Mesendoderm (in vitro differentiated cells): ENCODE data around the gene PLOD3.

Source experiments
- DNase-seq: peaks from one replicate; pipeline ENCODE4 v3.0.0; 2013
- H2AK5ac ChIP-seq: 2 replicates; pipeline ENCODE4 v1.6.1; 2013; ENCODE audit warnings: low read length, inconsistent platforms
- H2BK120ac ChIP-seq: 2 replicates; pipeline ENCODE4 v1.6.1; 2013; ENCODE audit warnings: low read depth, mild to moderate bottlenecking, low read length, moderate library complexity, mixed read lengths
- H2BK15ac ChIP-seq: replicated peaks from 2 replicates; pipeline ENCODE4 v1.6.1; 2013; ENCODE audit warnings: low read depth, mild to moderate bottlenecking, moderate library complexity
- H2BK5ac ChIP-seq: 2 replicates; pipeline ENCODE4 v1.6.1; 2013; ENCODE audit warnings: low read length, inconsistent platforms
- H3K18ac ChIP-seq: 2 replicates; pipeline ENCODE4 v1.6.1; 2013; ENCODE audit warnings: mild to moderate bottlenecking, low read length, mixed read lengths
- H3K23ac ChIP-seq: one replicate; pipeline ENCODE4 v1.6.1; 2013; ENCODE audit warnings: low read length
- H3K27ac ChIP-seq: 2 replicates; pipeline ENCODE4 v1.5.1; 2013; ENCODE audit warnings: low read depth, mild to moderate bottlenecking, inconsistent platforms, low read length, moderate library complexity
- H3K27me3 ChIP-seq: 2 replicates; pipeline ENCODE4 v1.6.1; 2013; ENCODE audit warnings: low read length, control low read depth, mild to moderate bottlenecking, inconsistent platforms; ENCODE audit not compliant: insufficient read depth, poor library complexity
- H3K36me3 ChIP-seq: 2 replicates; pipeline ENCODE4 v1.6.1; 2013; ENCODE audit warnings: low read length, inconsistent platforms; ENCODE audit not compliant: control insufficient read depth, insufficient read depth
- H3K4ac ChIP-seq: one replicate; pipeline ENCODE4 v1.6.1; 2013; ENCODE audit warnings: low read depth, mild to moderate bottlenecking, low read length, moderate library complexity
- H3K4me1 ChIP-seq: 2 replicates; pipeline ENCODE4 v1.6.1; 2013; ENCODE audit warnings: low read depth, low read length, inconsistent platforms; ENCODE audit not compliant: control insufficient read depth
- H3K4me2 ChIP-seq: 2 replicates; pipeline ENCODE4 v1.6.1; 2013; ENCODE audit warnings: low read length
- H3K4me3 ChIP-seq: 2 replicates; pipeline ENCODE4 v1.5.1; 2013; ENCODE audit warnings: mild to moderate bottlenecking, low read length
- H3K56ac ChIP-seq: one replicate; pipeline ENCODE4 v1.6.1; 2013; ENCODE audit warnings: low read length
- H3K79me1 ChIP-seq: 2 replicates; pipeline ENCODE4 v1.6.1; 2013; ENCODE audit warnings: low read length, inconsistent platforms
- H3K79me2 ChIP-seq: 2 replicates; pipeline ENCODE4 v1.6.1; 2013; ENCODE audit warnings: mild to moderate bottlenecking, low read length; ENCODE audit not compliant: control insufficient read depth, insufficient read depth
- H3K9ac ChIP-seq: 2 replicates; pipeline ENCODE4 v1.6.1; 2013; ENCODE audit warnings: low read length, inconsistent platforms
- H4K5ac ChIP-seq: one replicate; pipeline ENCODE4 v1.6.1; 2013; ENCODE audit warnings: low read length
- H4K8ac ChIP-seq: one replicate; pipeline ENCODE4 v1.6.1; 2013; ENCODE audit warnings: low read depth, mild to moderate bottlenecking, control low read depth, low read length, moderate library complexity
- WGBS: extraction: QIAGEN DNeasy Blood & Tissue Kit; methylation state at CpG from one replicate; pipeline ENCODE4 v1.1.7; 2013; ENCODE audit warnings: low lambda C conversion rate, missing lambda C conversion rate; ENCODE audit not compliant: insufficient coverage; ENCODE audit errors: extremely low coverage; 5-methylcytosine and 5-hydroxymethylcytosine counted together

Gene PLOD3

DNA sequence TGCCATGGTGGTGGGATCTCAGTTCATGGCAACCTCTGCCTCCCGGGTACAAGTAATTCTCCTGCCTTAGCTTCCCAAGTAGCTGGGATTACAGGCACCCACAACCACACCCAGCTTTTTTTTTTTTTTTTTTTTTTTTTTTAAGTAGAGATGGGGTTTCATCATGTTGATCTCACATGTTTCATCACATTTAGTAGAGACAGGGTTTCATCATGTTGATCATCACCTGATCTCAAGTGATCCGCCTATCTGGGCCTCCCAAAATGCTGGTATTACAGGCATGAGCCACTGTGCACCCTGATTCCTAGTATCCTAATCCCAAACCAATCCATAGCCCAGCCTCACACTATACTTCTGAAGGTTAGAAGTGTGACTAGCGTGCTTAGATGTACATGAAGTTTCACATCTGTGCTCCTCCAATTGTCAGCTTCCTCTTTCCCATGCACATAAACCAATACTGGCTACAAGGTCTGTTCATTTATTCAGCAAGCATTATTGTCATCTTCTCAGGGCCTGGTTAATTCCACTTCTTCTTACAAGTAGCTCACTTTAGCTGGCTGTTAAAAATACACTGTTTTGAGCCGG is 30.4 kb downstream of the PLOD3 start:
- WGBS, result no CpG with 5 or more reads among the region's 4 CpGs

DNA sequence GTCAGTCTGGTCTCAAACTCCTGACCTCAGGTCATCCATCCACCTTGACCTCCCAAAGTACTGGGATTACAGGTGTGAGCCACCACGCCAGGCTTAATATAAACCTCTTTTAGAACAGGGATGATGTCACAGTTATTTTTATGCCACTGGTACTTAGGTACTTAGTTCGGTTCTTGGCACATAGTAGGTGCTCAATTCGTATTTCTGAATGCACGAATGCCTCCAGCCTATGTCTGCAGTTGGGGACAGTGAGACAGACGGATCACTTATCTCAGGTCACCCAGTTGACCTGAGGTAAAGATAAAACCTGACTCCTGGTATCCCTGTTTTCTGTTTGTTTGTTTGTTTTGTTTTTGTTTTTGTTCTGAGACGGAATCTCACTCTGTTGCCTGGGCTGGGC is 31.2 kb downstream of the PLOD3 start:
- no peak overlapping the region for H2AK5ac ChIP-seq
- H3K36me3 ChIP-seq, result no peaks in the 10 kb centered on the region
- H3K4ac ChIP-seq, result no peak overlapping the region
- no peak overlapping the region for H4K8ac ChIP-seq
- no peaks in the 10 kb centered on the region for H3K79me2 ChIP-seq
- H3K79me1 ChIP-seq, result no peaks in the 10 kb centered on the region
- no peak overlapping the region for H3K56ac ChIP-seq
- H3K27ac ChIP-seq, result no peak overlapping the region
- no peak overlapping the region for H4K5ac ChIP-seq
- no peaks in the 10 kb centered on the region for H3K27me3 ChIP-seq
- no peak overlapping the region for H2BK120ac ChIP-seq
- no peak overlapping the region for H3K4me3 ChIP-seq
- H2BK5ac ChIP-seq, result no peak overlapping the region
- no peak overlapping the region for H3K23ac ChIP-seq
- H3K4me1 ChIP-seq, result peaks cover 2% of the 10 kb centered on the region
- no peak for DNase-seq
- WGBS, result no CpG with 5 or more reads among the region's 6 CpGs
- H3K4me2 ChIP-seq, result no peak overlapping the region
- H3K18ac ChIP-seq, result no peak overlapping the region
- H2BK15ac ChIP-seq, result no peak overlapping the region
- no peak overlapping the region for H3K9ac ChIP-seq

More for the DNA sequence above, 30.4 kb downstream of the PLOD3 start:
- Histone ChIP-seq H3K18ac (no peak overlapping the region), H2BK5ac (no peak overlapping the region), H2BK15ac (no peak overlapping the region), H3K79me2 (no peaks in the 10 kb centered on the region), H4K8ac (no peak overlapping the region), H3K4ac (no peak overlapping the region), H4K5ac (no peak overlapping the region), H3K36me3 (no peaks in the 10 kb centered on the region), H3K4me3 (no peak overlapping the region), H2AK5ac (no peak overlapping the region), H3K4me1 (peaks cover 2% of the 10 kb centered on the region), H3K9ac (no peak overlapping the region), H3K27me3 (no peaks in the 10 kb centered on the region), H3K27ac (no peak overlapping the region), H3K23ac (no peak overlapping the region), H3K4me2 (no peak overlapping the region), H2BK120ac (no peak overlapping the region), H3K79me1 (no peaks in the 10 kb centered on the region), H3K56ac (no peak overlapping the region)
- no peak for DNase-seq

DNA sequence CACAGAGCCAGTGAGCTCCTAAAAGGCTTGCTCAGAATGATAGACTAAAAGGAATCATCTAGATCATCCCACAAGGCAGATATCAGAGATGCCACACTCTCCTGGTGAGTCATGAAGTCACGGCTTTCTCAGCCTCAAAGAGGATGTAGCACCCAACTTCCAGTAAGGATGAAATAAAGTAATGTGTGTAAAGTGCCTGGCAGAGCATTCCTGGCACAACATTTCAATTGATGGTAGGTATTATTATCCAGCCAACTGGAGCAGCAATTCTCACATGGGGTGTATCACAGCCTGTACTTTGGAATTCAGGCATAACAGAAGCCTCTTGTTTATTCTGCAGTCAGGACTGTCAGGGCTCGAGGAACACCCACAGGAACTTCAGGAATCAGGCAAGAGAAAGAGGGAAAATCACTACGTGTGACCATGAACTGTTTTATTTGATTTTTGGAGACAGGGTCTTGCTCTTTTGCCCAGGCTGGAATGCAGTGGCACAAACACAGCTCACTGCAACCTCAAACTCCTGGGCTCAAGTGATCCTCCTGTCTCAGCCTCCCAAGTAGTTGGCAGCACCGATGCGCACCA is 32.0 kb downstream of the PLOD3 start:
- Histone ChIP-seq H2BK15ac (no peak overlapping the region), H3K56ac (no peak overlapping the region), H3K4ac (no peak overlapping the region), H2BK5ac (no peak overlapping the region), H3K27ac (no peak overlapping the region), H3K79me1 (no peaks in the 10 kb centered on the region), H3K79me2 (no peaks in the 10 kb centered on the region), H2BK120ac (no peak overlapping the region), H3K4me3 (no peak overlapping the region), H4K5ac (no peak overlapping the region), H2AK5ac (no peak overlapping the region), H3K36me3 (no peaks in the 10 kb centered on the region), H3K4me2 (no peak overlapping the region), H3K9ac (no peak overlapping the region), H3K23ac (no peak overlapping the region), H3K27me3 (peaks cover 5% of the 10 kb centered on the region), H3K18ac (no peak overlapping the region), H3K4me1 (peaks cover 2% of the 10 kb centered on the region), H4K8ac (no peak overlapping the region)
- DNase-seq, result no peak
- WGBS, result no CpG with 5 or more reads among the region's 5 CpGs

DNA sequence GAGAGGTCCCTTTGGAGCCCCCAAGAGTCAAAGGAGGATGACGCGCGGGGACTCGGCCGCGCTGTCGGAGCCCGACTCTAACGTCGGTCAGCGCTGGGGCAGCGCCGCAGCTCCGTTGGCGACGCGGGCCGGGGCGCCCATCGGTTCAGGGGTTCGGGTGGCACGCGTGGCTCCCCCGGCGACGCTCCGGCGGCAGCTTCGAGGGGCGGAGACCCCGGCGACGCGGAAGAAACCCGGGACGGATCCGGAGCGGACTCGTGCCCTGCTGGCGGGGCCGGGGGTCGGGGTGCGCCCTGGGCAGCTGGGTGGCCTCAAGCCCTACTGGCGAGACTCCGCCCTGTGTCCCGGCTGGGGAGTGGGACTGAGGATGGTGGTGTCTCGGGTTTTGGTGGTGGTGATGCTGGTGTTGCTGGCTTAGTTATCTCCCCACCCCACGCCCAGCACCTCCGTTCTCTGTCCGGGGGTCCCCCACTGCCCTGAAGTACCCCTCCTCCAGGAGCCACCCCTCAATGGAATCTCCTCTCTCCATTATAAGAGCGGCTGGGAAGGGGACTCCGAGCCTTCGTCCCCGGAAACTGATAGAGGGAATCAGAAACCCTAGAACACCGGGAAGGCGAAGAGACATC is 37.1 kb downstream of the PLOD3 start, which contains the start of gene NAT16:
NAT16 (minus strand) TSS at position 164 of the 626 bp plus-strand sequence. CDS start 5,486 bp downstream, outside the sequence.
- Histone ChIP-seq H2BK120ac (no peak within 1 kb of the TSS), H4K5ac (no peak within 1 kb of the TSS), H3K79me1 (no peaks in the 10 kb centered on the region), H3K4me2 (peak within 1 kb of the TSS; percentile 27), H3K79me2 (no peaks in the 10 kb centered on the region), H3K4me1 (peaks cover 2% of the 10 kb centered on the region), H3K36me3 (no peaks in the 10 kb centered on the region), H3K27ac (no peak within 1 kb of the TSS), H3K4ac (no peak within 1 kb of the TSS), H3K9ac (peak within 1 kb of the TSS; percentile 29), H3K18ac (no peak within 1 kb of the TSS), H2BK5ac (no peak within 1 kb of the TSS), H3K4me3 (no peak within 1 kb of the TSS), H2AK5ac (no peak within 1 kb of the TSS), H4K8ac (no peak within 1 kb of the TSS), H2BK15ac (no peak within 1 kb of the TSS), H3K27me3 (peaks cover 33% of the 10 kb centered on the region), H3K23ac (no peak within 1 kb of the TSS), H3K56ac (peak within 1 kb of the TSS; percentile 60)
- DNase-seq, result no peak
- WGBS, result no CpG with 5 or more reads among the region's 56 CpGs

DNA sequence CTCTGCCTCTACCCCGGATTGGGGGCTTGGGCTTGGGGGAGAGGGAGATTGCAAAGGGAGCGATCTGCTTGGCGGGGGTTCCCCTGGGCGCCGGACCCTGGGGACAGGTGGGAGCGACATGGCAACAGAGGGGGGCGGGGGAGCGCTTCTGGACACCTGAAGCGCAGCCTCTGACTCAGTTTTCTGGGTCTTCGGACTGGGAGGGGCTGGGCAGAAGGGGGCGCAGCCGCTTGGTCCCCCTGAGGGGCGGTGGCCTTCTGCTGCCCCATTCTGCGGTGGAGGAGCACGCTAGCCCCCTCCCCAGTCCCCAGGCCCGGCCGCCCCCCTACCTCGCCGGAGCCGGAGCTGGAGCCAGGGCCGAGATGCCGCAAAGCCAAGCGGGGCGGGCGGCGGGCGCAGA is 37.7 kb downstream of the PLOD3 start:
- DNase-seq, result no peak
- Histone ChIP-seq H3K4me3 (no peak overlapping the region), H4K8ac (no peak overlapping the region), H3K9ac (no peak overlapping the region), H3K27me3 (peaks cover 34% of the 10 kb centered on the region), H3K23ac (no peak overlapping the region), H3K56ac (peak overlapping the region; percentile 60), H3K79me1 (no peaks in the 10 kb centered on the region), H3K79me2 (no peaks in the 10 kb centered on the region), H3K4me1 (peaks cover 2% of the 10 kb centered on the region), H2AK5ac (no peak overlapping the region), H3K4me2 (no peak overlapping the region), H3K18ac (no peak overlapping the region), H3K4ac (no peak overlapping the region), H3K36me3 (no peaks in the 10 kb centered on the region), H4K5ac (no peak overlapping the region), H2BK120ac (no peak overlapping the region), H2BK5ac (no peak overlapping the region), H3K27ac (no peak overlapping the region), H2BK15ac (no peak overlapping the region)
- WGBS, result no CpG with 5 or more reads among the region's 27 CpGs
